ENCODE measurements around the gene SLC25A6.
A peak's percentile ranks its signal among the peaks of the same experiment; 100 is the strongest.
"Not testable (repeated sequence)": the region's sequence is repeated elsewhere in the genome, so short reads cannot be mapped to it uniquely, and the experiment has no call there.

The SLC25A6 gene

GRCh38 chrX:1391707-1392375 lies at the start of gene SLC25A6:
TSS of gene SLC25A6 (minus strand) at chrX:1392113. CDS start at chrX:1392009, 104 bp downstream.
- peak; percentile 99 for DNase-seq (ENCODE audit: low spot score)

GRCh38 chrX:1440506-1440905 lies 48.6 kb upstream of the SLC25A6 start:
- DNase-seq (ENCODE audit: low spot score): no peak

- DNase-seq (ENCODE audit: low spot score): no peak
Measured at GRCh38 chrX:1435241-1435895, 43.5 kb upstream of the SLC25A6 start.

- DNase-seq (ENCODE audit: low spot score): no peak
Measured at GRCh38 chrX:1434871-1435240, 42.9 kb upstream of the SLC25A6 start.

- no peak for DNase-seq (ENCODE audit: low spot score)
Measured at GRCh38 chrX:1433646-1434357, 41.9 kb upstream of the SLC25A6 start.

GRCh38 chrX:1430451-1430850 lies 38.5 kb upstream of the SLC25A6 start:
- DNase-seq (ENCODE audit: low spot score): no peak

- no peak for DNase-seq (ENCODE audit: low spot score)
Measured at GRCh38 chrX:1427756-1428155, 35.8 kb upstream of the SLC25A6 start.

- DNase-seq (ENCODE audit: low spot score): not testable (repeated sequence)
Measured at GRCh38 chrX:1426321-1426720, 34.4 kb upstream of the SLC25A6 start.

GRCh38 chrX:1425381-1425780 lies 33.5 kb upstream of the SLC25A6 start:
- DNase-seq (ENCODE audit: low spot score): no peak

- no peak for DNase-seq (ENCODE audit: low spot score)
Measured at GRCh38 chrX:1424147-1424851, 32.4 kb upstream of the SLC25A6 start.

GRCh38 chrX:1423215-1423614 lies 31.3 kb upstream of the SLC25A6 start:
- DNase-seq (ENCODE audit: low spot score): no peak

- no peak for DNase-seq (ENCODE audit: low spot score)
Measured at GRCh38 chrX:1422135-1422465, 30.2 kb upstream of the SLC25A6 start.

GRCh38 chrX:1421433-1422134 lies 29.7 kb upstream of the SLC25A6 start:
- DNase-seq (ENCODE audit: low spot score): no peak

- no peak for DNase-seq (ENCODE audit: low spot score)
Measured at GRCh38 chrX:1420371-1420770, 28.5 kb upstream of the SLC25A6 start.

- no peak for DNase-seq (ENCODE audit: low spot score)
Measured at GRCh38 chrX:1419545-1420355, 27.8 kb upstream of the SLC25A6 start.

- no peak for DNase-seq (ENCODE audit: low spot score)
Measured at GRCh38 chrX:1418901-1419544, 27.1 kb upstream of the SLC25A6 start.

GRCh38 chrX:1417921-1418771 lies 26.2 kb upstream of the SLC25A6 start:
- no peak for DNase-seq (ENCODE audit: low spot score)

GRCh38 chrX:1416965-1417760 lies 25.2 kb upstream of the SLC25A6 start:
- no peak for DNase-seq (ENCODE audit: low spot score)

- DNase-seq (ENCODE audit: low spot score): no peak
Measured at GRCh38 chrX:1416327-1416784, 24.4 kb upstream of the SLC25A6 start.
